G401.6 (cell line): Measurements from ENCODE around the gene NBPF14.
"Not testable (repeated sequence)": the region's sequence is repeated elsewhere in the genome, so short reads cannot be mapped to it uniquely, and the experiment has no call there.

Experiments
- FAIRE-seq: peaks from 2 replicates; lab custom pipeline; 2012; peaks lifted over from hg19 to GRCh38; lab: Jason Lieb, UNC

The NBPF14 gene

DNA sequence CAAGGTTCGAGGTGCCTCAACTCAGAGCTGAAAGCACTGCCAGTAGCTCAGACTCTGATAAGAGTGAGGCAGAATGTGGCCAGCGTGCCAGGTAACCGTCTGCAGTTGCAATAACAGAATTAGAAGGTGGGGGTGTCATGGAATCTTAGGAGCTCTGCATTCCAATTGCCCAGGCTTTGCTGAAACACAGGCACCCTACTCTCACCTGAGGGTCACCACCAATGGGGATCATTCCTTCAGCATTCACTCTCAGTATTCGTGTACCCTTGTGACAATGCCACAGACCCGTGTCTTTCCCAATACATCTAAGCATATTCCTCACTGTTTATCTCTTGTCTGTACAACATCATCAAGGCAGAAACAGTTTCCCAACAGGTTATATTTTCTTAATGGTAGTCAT lies at the start of gene NBPF14:
TSS of gene NBPF14 (minus strand) at position 101 of the 400 bp plus-strand sequence. CDS start 294 bp downstream, outside the sequence.
- FAIRE-seq, result not testable (repeated sequence)

GRCh38 chr1:148625451-148625850 lies 29.6 kb upstream of the NBPF14 start:
- not testable (repeated sequence) for FAIRE-seq

DNA sequence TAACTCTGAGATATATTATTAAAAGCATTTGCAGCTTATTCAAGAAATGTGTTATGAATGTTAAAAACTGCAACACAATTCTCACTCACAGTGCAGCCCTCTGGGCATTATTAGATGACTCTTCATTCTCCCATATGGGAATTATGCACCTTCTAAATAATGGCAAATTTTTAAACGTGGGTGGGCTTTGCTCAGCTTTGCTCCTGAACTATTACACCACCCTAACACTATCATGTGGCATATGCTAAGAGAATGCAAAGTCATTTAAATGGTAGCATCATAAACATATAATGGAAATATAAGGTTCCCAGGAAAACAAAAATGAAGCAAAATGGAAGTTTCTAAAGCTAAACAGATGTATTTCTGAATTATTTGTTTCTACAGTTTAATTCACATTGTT lies 22.4 kb upstream of the NBPF14 start:
- FAIRE-seq, result not testable (repeated sequence)

DNA sequence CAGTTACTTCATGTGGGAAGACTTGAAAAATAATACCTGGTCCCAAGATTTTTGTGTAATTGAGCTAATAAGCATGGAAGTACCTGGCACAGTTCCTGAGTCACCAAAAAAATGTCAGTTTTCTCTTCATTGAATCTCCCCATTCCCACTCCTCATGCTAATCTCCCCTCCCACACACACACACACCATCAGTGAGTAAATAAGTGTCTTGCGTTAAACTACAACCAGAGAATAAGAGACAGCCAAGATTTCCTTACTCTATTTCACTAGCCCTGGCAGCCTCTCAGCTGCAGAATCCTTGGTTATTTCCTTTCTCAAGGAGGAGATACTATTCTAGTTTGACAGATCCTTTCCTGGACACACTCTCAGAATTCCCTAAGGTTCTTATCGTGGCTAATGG lies 9.5 kb upstream of the NBPF14 start:
- FAIRE-seq, result not testable (repeated sequence)

DNA sequence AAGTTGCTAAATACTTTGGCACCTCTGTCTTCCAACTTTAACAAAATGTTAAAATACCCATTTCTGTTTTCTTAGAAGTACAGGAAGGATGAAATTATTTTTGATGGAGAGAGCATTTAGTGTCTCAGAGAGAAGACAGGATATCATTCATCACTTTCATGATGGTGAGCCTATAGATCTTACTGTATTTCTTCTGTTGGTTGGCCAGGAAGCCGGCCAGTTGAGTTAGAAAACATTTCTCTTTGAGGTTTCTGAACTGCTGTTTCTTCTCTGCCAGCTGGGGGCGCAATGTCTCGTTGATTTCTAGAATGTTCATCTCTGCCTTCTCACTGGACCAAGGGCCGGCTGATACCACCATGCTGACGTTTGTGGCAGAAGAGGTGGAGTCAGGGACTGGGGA lies 451 bp downstream of the NBPF14 start:
- not testable (repeated sequence) for FAIRE-seq

DNA sequence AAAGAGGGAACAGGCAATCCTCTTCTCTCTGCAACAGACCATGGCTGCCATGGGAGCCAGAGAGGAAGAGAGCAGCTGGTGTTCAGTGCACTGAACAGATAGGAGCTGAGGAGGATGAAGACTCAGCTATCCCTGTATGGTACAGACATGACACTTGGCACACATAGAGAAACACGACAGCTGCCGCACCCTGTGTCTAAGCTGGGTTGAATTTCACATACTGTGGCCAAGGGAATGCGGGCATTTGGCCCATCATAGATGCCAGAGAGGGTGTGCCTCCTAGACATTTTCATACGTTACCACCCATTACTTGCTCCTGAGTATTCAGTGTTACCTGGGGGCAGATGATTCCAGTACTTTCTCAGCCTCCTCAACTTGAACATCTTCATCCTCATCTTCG lies 4.7 kb downstream of the NBPF14 start:
- not testable (repeated sequence) for FAIRE-seq

- not testable (repeated sequence) for FAIRE-seq
Measured at GRCh38 chr1:148532158-148532557, 63.7 kb downstream of the NBPF14 start.

GRCh38 chr1:148529101-148529567 lies 66.7 kb downstream of the NBPF14 start:
- FAIRE-seq, result not testable (repeated sequence)

- FAIRE-seq, result not testable (repeated sequence)
Measured at GRCh38 chr1:148528591-148528990, 67.2 kb downstream of the NBPF14 start.

GRCh38 chr1:148526587-148526986 lies 69.2 kb downstream of the NBPF14 start:
- FAIRE-seq, result not testable (repeated sequence)

DNA sequence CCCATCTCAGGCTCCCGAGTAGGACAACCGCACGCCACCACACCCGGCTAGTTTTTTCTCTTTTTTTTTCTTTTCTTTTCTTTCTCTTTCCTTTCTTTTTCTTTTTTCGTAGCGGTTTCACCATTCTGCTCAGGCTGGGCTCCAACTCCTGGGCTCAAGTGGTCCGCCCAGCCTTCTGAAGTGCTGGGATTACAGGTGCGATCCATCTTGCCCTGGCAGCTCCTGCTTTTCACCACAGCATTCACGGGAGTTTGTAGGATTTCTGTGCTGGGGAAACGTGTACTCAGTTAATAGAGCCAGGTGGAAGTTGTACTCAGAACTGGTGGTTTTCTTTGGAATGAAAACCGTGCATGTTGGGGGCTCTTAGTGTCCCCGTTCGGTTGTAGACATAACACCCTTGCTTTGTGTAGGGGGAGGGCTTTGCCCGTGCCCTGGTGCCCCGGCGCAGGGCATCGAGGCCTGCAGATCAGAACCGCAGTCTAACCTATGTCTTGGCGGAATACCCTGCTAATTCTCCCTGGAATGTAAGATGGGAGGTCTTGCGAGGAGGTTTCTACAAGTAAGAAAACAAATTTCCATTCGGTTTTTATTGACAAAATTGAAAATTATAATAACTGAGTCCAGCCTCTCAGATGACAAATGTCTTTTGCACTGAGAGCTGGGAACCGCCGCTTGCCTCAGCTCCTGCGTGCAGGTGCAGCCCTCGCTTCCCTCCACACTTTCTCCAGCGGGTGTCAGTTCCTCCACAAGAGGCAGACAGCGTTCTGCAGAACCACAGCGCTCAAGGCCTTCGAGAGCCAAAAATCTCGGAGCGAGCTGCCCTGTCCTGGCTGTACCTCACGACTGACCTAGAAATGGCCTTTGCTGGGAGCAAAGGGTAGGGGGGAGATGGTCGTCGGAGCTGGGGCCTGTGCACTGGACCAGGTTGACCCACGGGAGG lies 72.3 kb downstream of the NBPF14 start:
- FAIRE-seq, result not testable (repeated sequence)

DNA sequence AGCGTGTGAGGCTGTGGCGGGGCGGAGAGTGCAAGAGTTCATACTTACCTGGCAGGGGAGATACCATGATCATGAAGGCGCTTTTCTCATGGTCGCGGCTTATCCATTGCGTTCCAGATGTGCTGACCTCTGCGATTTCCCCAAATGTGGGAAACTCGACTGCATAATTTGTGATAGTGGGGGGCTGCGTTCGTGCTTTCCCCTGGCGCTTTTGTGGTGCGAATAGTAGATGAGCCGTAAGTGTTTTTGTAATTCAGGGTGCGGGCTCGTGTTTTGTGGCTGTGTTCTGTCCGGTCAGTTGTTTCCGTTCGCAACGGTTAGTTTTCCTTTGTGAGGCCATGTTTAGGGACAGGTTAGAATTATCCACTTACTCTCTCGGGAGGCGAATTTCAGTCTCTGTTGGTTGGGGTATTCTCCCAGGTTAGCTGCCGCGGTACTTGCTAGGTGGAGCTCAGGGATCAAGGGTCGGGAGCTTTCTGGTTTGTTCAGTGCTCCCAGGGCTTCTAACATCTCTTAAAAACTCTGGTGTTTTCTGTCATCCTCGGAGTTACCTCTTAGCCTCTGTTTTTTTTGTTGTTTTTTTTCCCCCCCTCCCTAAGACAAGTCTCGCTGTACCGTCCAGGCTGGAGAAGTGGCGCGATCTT lies 73.1 kb downstream of the NBPF14 start:
- FAIRE-seq, result not testable (repeated sequence)

- FAIRE-seq, result not testable (repeated sequence)
Measured at GRCh38 chr1:148522072-148522471, 73.7 kb downstream of the NBPF14 start.

GRCh38 chr1:148514310-148514709 lies 81.5 kb downstream of the NBPF14 start:
- not testable (repeated sequence) for FAIRE-seq

- FAIRE-seq, result not testable (repeated sequence)
Measured at GRCh38 chr1:148512571-148513184, 83.1 kb downstream of the NBPF14 start.

GRCh38 chr1:148493933-148494332 lies 101.9 kb downstream of the NBPF14 start:
- not testable (repeated sequence) for FAIRE-seq

GRCh38 chr1:148483029-148483428 lies 112.8 kb downstream of the NBPF14 start, which contains the start of gene PPIAL4G:
PPIAL4G (minus strand) TSS chr1:148483302; CDS start chr1:148483252, 50 bp downstream.
- not testable (repeated sequence) for FAIRE-seq
